Fibroblast of skin of left quadriceps (primary cell): ENCODE results near the gene ANKRD24.
"Not testable (repeated sequence)": the region's sequence is repeated elsewhere in the genome, so short reads cannot be mapped to it uniquely, and the experiment has no call there.

Source experiments
- DNase-seq, 2 experiments: peaks; one replicate each; pipeline ENCODE4 v3.0.0-alpha.2; 2013; ENCODE audit warnings: low read depth in 2 of 2

ANKRD24 gene

GRCh38 chr19:4267901-4268815, 85.7 kb downstream of the ANKRD24 start:
- no peak for DNase-seq

- DNase-seq = no peak
Measured at GRCh38 chr19:4268816-4269430, 86.4 kb downstream of the ANKRD24 start.

GRCh38 chr19:4272894-4273293, 90.4 kb downstream of the ANKRD24 start:
- DNase-seq = no peak

GRCh38 chr19:4274321-4274686, 91.8 kb downstream of the ANKRD24 start:
- not testable (repeated sequence) for DNase-seq
